Putamen (tissue), 1 donor: ENCODE measurements around the gene ERBB4.

ENCODE experiments used
- DNase-seq: peaks from one replicate; pipeline ENCODE4 v3.0.0-alpha.2; 2016; ENCODE audit warnings: low spot score

Gene ERBB4

DNA sequence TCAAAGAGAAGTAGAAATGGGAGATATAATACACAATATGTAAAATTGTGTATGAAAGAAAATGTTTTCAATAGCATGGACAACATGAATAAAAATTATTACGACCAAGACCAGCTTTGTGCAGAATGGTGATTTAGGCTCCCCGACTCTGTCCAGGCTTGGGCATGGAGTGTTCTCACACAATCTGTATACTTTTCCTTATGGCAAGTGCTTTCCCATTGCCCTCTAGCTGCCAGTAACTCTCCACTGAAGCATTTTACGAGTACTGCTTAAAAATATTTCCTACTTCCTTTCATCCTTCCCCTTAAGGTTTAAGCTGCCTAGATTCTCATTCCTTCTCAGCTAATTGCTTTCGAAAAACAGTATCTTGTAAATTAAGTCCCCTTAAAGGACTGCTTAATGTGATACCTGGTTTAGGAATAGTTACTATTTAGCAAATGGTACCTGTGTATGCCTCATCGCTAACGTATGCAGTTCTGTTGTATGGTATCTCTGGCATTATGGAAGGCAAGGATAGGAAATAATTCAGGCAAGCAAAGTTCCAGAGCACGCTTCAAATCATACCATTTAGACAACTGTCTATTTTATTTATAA, 714.6 kb downstream of the ERBB4 start:
- no peak for DNase-seq

GRCh38 chr2:211822686-211823335, 715.8 kb downstream of the ERBB4 start:
- no peak for DNase-seq

- no peak for DNase-seq
These were observed 721.8 kb downstream of the ERBB4 start for GRCh38 chr2:211816754-211817153.

- DNase-seq = no peak
These were observed 726.0 kb downstream of the ERBB4 start for GRCh38 chr2:211812587-211812986.

DNA sequence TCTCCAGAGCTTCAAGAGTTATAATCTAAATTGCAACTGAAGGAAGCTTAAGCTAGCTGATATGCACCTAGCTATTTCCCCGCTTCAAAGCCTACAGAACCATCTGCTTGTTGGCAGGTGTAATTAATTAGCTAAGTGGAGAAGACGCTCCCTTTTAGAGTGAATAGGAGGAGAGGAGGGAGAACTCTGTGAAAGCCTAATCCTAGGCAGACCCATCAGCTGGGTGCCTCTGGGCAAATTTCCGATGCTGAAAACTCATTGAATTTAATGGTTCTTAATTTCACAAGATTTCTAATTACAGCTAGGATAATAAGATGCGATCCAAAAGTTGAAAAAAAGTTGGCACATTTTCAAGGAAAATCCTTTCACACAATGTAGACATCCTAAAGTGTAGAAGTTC, 735.9 kb downstream of the ERBB4 start:
- no peak for DNase-seq

DNA sequence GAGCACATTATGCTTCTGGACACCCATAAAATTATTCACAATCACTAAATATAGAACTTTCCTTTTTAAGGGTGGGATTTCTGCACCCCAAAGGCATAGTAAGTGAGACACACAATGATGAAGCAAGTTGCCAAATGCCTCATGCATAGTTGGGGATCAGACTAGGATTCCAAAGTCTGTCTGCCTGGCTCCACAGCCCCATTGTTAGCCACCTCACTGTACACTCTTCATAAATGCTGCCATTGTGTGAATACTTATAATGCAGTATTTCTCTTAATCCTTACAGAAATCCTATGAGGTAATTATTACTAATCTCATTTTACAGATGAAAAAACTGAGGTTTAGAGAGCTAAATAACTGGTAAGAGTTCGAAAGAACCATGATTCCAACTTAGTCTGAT, 738.6 kb downstream of the ERBB4 start:
- peak; percentile 13 for DNase-seq

- no peak for DNase-seq
These were observed 739.7 kb downstream of the ERBB4 start for GRCh38 chr2:211798868-211799267.

- DNase-seq = no peak
These were observed 744.9 kb downstream of the ERBB4 start for GRCh38 chr2:211793690-211794089.

- DNase-seq = no peak
These were observed 748.6 kb downstream of the ERBB4 start for GRCh38 chr2:211789982-211790381.

- no peak for DNase-seq
These were observed 771.9 kb downstream of the ERBB4 start for GRCh38 chr2:211766689-211767088.

DNA sequence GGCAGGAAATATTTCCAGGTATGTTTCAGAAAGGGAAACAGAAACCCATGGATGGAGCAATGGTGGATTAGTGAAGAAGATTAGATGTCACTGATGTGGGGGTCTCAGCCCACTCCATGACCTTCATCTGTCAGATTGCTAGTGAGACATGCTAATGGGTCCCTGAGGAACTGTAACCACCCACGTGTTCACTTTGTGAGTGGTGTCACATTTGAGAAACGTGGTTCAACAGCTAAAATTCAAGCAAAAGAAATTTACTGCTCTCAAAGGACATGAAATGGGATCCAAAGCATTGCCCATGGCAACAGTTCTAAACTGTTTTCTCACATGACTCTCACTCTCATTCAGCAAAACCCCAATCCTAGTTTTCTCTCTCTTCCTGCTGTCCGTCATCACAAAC, 776.1 kb downstream of the ERBB4 start:
- peak; percentile 30 for DNase-seq

DNA sequence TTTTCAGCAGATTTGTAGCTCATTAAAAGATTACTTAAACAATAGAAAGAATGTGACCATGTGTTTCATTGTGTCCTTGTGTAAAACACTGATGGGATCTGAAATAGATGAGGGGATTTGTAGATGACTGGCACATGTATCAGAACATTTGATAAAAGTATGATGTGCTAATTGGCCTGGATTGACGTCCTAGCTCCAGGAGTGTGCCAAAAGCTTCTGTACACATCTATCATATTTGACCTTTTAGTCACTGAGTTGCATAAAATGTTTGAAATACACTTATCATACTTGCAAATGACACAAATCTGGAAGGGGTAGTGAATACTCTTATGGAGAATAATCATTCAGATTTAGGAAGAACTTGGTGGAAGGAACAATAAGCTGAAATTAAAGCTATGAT, 778.5 kb downstream of the ERBB4 start:
- no peak for DNase-seq

DNA sequence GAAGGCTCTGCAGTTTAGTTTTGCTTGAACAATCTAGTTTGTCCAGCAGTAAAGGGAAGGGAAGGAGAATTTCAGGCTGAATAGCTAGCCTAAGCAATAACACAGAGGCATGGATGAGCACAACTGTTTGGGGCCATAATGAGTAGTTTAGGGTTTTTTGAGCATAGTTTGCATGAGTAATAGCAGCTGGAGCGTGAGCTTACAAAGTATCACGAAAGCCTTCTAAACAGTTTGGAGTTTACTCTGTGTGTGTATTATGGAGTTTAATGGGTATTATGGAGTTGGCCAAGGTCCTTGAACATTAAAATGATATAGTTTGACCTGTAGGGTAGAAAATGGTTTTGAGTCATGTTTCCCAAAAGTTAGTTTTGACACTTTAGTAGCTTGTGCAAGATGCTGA, 782.3 kb downstream of the ERBB4 start:
- DNase-seq = no peak

DNA sequence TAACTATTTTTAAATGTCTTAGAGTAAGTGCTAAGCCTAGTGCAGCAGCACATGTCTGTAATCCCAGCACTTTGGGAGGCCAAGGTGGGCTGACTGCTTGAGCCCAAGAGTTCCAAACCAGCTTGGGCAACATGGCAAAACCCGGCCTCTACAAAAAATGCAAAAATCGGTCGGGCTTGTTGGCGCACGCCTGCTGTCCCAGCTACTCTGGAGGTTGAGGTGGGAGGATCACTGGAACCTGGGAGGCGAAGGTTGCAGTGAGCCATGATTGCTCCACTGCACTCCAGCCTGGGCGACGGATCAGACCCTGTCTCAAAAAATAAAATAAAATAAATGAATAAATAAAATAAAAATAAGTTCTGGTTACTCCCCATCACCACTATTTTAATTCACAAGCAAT, 783.4 kb downstream of the ERBB4 start:
- DNase-seq = no peak

- no peak for DNase-seq
These were observed 786.8 kb downstream of the ERBB4 start for GRCh38 chr2:211751848-211752247.

DNA sequence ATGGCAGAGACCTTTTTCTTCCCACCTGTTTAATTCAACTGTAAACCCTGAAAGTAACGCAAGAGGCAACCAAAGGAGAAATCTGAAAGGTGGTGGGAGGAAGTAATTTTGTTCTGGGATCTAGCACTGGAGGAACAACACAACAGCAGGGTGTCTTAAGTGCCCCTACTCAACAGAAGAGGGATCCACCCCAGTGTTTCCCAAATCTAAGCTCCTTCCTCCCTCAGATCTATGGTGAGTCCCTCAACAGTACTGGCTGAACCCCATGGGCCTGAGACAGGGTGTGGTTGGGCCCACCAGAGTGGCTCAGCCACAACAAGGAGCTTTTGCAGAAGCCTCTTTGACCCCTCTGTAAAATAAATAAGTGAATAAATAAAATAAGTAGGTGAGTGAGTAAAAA, 790.3 kb downstream of the ERBB4 start:
- no peak for DNase-seq

- peak; percentile 69 for DNase-seq
These were observed 793.1 kb downstream of the ERBB4 start for GRCh38 chr2:211745295-211746097.

DNA sequence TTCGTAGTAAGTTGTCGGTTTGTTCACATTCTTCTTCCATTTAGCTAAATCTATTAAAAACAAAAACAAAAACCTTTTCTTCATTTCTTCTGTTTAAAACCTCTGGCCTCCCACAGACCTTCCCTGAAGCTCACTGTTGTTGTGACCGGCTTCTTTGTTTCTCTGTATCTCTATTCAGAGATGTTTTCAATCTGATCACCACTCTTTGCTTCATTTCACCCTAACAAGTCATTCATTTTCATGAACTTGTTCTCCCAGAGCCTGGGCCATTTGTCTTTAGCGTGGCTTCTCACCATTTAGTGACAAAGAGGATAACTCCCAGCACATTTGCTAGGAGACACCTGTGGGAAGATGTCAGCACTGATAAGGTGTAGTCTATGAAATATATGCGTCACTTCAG, 794.2 kb downstream of the ERBB4 start:
- DNase-seq = peak; percentile 42

DNA sequence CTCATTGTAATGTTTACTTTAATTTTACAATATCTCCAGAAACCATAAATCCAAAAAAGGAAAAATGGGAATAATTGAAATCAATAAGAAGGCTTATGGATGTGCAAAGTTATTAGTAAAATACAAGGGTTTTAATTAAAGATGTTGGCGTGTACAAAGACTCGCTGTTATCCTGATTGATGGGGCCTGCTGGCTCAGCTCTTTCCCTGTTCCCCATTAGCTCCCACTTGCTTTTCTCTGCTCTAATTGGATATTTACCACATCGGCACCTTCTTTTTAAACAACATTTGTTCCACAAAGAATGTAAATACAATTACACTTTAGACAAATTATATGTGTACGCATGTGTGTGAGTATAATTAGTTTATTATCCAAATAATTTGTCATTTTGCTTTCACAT, 796.6 kb downstream of the ERBB4 start:
- no peak for DNase-seq

DNA sequence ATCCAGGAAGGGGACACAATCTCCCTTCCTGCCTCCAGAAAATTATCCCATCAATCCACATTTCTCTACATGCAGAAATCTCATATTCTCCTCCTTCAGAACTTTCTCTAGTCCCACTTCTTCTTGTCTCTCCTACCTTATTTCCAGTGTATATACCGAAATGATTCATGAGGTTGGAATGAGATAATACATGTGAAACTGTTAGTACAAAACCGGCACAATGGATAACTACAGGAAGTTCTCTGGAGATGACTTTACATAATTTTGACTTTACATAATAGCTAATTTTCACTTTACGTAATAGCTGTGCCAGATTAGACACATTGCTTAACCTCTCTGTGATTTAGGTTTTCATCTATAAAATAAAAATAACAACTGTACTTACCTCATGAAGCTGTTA, 801.3 kb downstream of the ERBB4 start:
- DNase-seq = no peak

DNA sequence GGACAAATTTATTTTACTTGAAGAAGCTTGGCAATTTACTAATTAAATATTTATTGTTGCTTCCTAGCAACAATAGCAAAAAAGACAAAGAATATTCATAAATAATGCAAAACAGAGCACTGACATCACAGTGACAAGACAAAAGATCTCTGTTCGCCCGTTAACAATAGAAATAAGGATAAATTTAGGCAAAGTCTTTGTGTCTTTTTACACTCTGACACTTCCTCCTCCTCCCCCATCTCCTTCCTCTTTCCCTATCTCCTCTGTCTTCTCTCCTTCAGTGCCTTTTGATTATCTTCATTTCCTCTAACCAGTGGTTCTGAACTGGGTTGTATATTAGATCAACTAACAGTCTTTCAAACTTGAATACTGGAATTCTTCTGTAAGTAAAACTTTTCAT, 808.4 kb downstream of the ERBB4 start:
- peak; percentile 65 for DNase-seq

- no peak for DNase-seq
These were observed 809.2 kb downstream of the ERBB4 start for GRCh38 chr2:211729433-211729832.

DNA sequence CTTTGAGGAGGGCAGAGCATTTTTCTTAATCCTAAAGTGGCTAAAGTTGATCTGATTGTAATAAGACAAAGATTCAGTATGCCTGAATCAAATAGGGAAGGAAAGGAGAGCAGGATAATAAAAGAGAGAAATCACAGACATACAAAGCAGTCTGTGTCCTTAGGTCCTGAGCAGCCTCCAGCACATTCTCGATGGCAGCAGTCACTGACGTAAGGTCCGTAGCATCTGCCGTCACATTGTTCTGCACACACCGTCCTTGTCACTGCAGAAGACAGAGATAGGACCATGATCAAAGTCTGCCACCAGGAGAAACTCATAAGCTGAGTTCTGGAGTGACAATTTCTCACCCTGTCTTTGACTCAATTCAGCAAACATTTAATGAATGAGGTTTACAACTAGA, 813.7 kb downstream of the ERBB4 start:
- no peak for DNase-seq
